Neural cell (in vitro differentiated cells): ENCODE results near the gene RFC5.

ENCODE experiments used
- EP300 ChIP-seq: fragments of 450-650 bp; conservative IDR thresholded peaks from 2 replicates; pipeline ENCODE4 v1.6.1; 2014; ENCODE audit warnings: antibody characterized with exemption, mild to moderate bottlenecking, moderate library complexity; ENCODE audit not compliant: poor library complexity, severe bottlenecking
- EZH2 ChIP-seq: fragments of 200-600, 300-800 bp; shearing (Covaris generic), sonication (generic); IDR thresholded peaks from 2 replicates; pipeline ENCODE4 v1.6.1; 2014; ENCODE audit warnings: antibody characterized with exemption, low read length, borderline replicate concordance, mild to moderate bottlenecking; ENCODE audit not compliant: insufficient read depth, poor library complexity, severe bottlenecking
- MXI1 ChIP-seq: fragments of 450-650 bp; conservative IDR thresholded peaks from 2 replicates; pipeline ENCODE4 v1.6.1; 2014; ENCODE audit warnings: antibody characterized with exemption, mild to moderate bottlenecking; ENCODE audit not compliant: poor library complexity, severe bottlenecking
- POLR2AphosphoS5 ChIP-seq: IDR thresholded peaks from 2 replicates; pipeline ENCODE4 v1.6.1; 2012
- RAD21 ChIP-seq: fragments of 450-650 bp; conservative IDR thresholded peaks from 2 replicates; pipeline ENCODE4 v1.6.1; 2014; ENCODE audit warnings: antibody characterized with exemption, mild to moderate bottlenecking, moderate library complexity
- TAF1 ChIP-seq: IDR thresholded peaks from 2 replicates; pipeline ENCODE4 v1.6.1; 2012; ENCODE audit warnings: low read depth
- TF ChIP-seq, protein P1 (sequence below): IDR thresholded peaks from 2 replicates; pipeline ENCODE4 v1.6.1; 2012; ENCODE audit warnings: borderline replicate concordance
- TF ChIP-seq, protein P2 (sequence below): fragments of 450-650 bp; IDR thresholded peaks from 2 replicates; pipeline ENCODE4 v1.5.1; 2014; ENCODE audit warnings: antibody characterized with exemption, mild to moderate bottlenecking, moderate library complexity; ENCODE audit not compliant: poor library complexity, severe bottlenecking

DNA sequence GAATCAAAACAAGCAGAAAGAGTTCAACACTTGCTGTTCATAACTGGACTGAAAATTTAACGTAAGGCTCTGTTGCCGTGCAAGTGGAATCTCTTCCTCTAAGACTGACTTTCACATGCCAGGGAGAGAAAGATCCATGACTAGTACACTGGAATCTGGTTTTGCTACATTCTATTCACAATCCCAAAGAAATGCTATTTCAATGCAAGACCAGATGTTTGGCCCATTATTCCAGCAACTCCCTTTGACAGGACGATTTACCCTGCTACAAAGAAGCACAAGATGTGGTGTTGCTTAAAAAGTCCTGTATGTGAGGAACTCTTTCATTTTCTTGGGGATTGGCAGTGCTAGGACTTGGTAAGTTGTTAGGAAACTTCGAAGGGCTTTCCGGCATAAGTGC is 17.4 kb downstream of the RFC5 start:
- no peak for TF ChIP-seq POLR2AphosphoS5
- TF ChIP-seq EZH2: no peak
- TF ChIP-seq, protein P1, sequence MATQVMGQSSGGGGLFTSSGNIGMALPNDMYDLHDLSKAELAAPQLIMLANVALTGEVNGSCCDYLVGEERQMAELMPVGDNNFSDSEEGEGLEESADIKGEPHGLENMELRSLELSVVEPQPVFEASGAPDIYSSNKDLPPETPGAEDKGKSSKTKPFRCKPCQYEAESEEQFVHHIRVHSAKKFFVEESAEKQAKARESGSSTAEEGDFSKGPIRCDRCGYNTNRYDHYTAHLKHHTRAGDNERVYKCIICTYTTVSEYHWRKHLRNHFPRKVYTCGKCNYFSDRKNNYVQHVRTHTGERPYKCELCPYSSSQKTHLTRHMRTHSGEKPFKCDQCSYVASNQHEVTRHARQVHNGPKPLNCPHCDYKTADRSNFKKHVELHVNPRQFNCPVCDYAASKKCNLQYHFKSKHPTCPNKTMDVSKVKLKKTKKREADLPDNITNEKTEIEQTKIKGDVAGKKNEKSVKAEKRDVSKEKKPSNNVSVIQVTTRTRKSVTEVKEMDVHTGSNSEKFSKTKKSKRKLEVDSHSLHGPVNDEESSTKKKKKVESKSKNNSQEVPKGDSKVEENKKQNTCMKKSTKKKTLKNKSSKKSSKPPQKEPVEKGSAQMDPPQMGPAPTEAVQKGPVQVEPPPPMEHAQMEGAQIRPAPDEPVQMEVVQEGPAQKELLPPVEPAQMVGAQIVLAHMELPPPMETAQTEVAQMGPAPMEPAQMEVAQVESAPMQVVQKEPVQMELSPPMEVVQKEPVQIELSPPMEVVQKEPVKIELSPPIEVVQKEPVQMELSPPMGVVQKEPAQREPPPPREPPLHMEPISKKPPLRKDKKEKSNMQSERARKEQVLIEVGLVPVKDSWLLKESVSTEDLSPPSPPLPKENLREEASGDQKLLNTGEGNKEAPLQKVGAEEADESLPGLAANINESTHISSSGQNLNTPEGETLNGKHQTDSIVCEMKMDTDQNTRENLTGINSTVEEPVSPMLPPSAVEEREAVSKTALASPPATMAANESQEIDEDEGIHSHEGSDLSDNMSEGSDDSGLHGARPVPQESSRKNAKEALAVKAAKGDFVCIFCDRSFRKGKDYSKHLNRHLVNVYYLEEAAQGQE: no peak
- TF ChIP-seq, protein P2, sequence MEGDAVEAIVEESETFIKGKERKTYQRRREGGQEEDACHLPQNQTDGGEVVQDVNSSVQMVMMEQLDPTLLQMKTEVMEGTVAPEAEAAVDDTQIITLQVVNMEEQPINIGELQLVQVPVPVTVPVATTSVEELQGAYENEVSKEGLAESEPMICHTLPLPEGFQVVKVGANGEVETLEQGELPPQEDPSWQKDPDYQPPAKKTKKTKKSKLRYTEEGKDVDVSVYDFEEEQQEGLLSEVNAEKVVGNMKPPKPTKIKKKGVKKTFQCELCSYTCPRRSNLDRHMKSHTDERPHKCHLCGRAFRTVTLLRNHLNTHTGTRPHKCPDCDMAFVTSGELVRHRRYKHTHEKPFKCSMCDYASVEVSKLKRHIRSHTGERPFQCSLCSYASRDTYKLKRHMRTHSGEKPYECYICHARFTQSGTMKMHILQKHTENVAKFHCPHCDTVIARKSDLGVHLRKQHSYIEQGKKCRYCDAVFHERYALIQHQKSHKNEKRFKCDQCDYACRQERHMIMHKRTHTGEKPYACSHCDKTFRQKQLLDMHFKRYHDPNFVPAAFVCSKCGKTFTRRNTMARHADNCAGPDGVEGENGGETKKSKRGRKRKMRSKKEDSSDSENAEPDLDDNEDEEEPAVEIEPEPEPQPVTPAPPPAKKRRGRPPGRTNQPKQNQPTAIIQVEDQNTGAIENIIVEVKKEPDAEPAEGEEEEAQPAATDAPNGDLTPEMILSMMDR: no peak
- no peak for TF ChIP-seq MXI1
- no peak for TF ChIP-seq EP300
- no peak for TF ChIP-seq TAF1
- TF ChIP-seq RAD21: no peak
